A673 (cell line): Measurements from ENCODE around the gene KIAA0825.

Experiments used
- EZH2 ChIP-seq: fragments of 200-600 bp; sonication (generic); IDR thresholded peaks from 2 replicates; pipeline ENCODE4 v1.6.1; 2017; ENCODE audit warnings: borderline replicate concordance, low read depth, mild to moderate bottlenecking, mixed read lengths, antibody characterized with exemption, low read length; ENCODE audit not compliant: poor library complexity, severe bottlenecking
- TF ChIP-seq, protein P1 (sequence below): fragments of 300-800, 200-600 bp; sonication (generic); conservative IDR thresholded peaks from 2 replicates; pipeline ENCODE4 v1.5.1; 2017; ENCODE audit warnings: low read depth, mild to moderate bottlenecking, antibody characterized with exemption, low read length, moderate library complexity, mixed read lengths

GRCh38 chr5:94457788-94458187 lies 160.6 kb downstream of the KIAA0825 start:
- TF ChIP-seq, protein P1, sequence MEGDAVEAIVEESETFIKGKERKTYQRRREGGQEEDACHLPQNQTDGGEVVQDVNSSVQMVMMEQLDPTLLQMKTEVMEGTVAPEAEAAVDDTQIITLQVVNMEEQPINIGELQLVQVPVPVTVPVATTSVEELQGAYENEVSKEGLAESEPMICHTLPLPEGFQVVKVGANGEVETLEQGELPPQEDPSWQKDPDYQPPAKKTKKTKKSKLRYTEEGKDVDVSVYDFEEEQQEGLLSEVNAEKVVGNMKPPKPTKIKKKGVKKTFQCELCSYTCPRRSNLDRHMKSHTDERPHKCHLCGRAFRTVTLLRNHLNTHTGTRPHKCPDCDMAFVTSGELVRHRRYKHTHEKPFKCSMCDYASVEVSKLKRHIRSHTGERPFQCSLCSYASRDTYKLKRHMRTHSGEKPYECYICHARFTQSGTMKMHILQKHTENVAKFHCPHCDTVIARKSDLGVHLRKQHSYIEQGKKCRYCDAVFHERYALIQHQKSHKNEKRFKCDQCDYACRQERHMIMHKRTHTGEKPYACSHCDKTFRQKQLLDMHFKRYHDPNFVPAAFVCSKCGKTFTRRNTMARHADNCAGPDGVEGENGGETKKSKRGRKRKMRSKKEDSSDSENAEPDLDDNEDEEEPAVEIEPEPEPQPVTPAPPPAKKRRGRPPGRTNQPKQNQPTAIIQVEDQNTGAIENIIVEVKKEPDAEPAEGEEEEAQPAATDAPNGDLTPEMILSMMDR = no peak
- TF ChIP-seq EZH2 = no peak
